Measurements from ENCODE around the gene EEF1AKMT4. TPM values are rescaled to one million over a fixed set of nuclear protein-coding genes. Genes with fewer than 3 reads are reported as not detected.

The EEF1AKMT4 gene
- total RNA-seq, 2 experiments from 2014 or later: 18.8 TPM

GRCh38 chr3:184241141-184241446 lies 8.4 kb upstream of the EEF1AKMT4 start:
- H3K36me3 ChIP-seq (ENCODE audit: insufficient read depth, low read length): peaks cover 42% of the 10 kb centered on the region
- no peak overlapping the region for H3K4me3 ChIP-seq (ENCODE audit: low read depth, low read length, poor library complexity, severe bottlenecking)
- intact Hi-C loops (cut with micrococcal nuclease; ENCODE audit: unreplicated experiment): no loop called here
- DNase-seq (ENCODE audit: low spot score): no peak
- H3K4me2 ChIP-seq (ENCODE audit: low read length): no peak overlapping the region
- no peaks in the 10 kb centered on the region for H3K9me2 ChIP-seq (ENCODE audit: insufficient read depth, low read length)
- H3K9me3 ChIP-seq (ENCODE audit: low read length): no peaks in the 10 kb centered on the region
- H2AFZ ChIP-seq (ENCODE audit: low read length): no peak overlapping the region
- H3K27ac ChIP-seq (ENCODE audit: low read depth, low read length, poor library complexity, severe bottlenecking): no peak overlapping the region
- ChIA-PET CTCF (ENCODE audit: unreplicated experiment) (no interaction called here), POLR2A (no interaction called here)
- H3K4me1 ChIP-seq (ENCODE audit: insufficient read depth, low read length, poor library complexity, severe bottlenecking): peaks cover 7% of the 10 kb centered on the region
- peaks cover 4% of the 10 kb centered on the region for H4K20me1 ChIP-seq (ENCODE audit: insufficient read depth, low read length)
- H3K79me2 ChIP-seq (ENCODE audit: insufficient read depth, low read depth, low read length): no peaks in the 10 kb centered on the region
- BruUV-seq (replicated peaks): no TSS peak
- no peak for TF ChIP-seq EZH2phosphoT487 (IDR thresholded peaks at IDR 0.05; ENCODE audit: borderline replicate concordance, low read depth, low read length)
- TF ChIP-seq, protein P1, sequence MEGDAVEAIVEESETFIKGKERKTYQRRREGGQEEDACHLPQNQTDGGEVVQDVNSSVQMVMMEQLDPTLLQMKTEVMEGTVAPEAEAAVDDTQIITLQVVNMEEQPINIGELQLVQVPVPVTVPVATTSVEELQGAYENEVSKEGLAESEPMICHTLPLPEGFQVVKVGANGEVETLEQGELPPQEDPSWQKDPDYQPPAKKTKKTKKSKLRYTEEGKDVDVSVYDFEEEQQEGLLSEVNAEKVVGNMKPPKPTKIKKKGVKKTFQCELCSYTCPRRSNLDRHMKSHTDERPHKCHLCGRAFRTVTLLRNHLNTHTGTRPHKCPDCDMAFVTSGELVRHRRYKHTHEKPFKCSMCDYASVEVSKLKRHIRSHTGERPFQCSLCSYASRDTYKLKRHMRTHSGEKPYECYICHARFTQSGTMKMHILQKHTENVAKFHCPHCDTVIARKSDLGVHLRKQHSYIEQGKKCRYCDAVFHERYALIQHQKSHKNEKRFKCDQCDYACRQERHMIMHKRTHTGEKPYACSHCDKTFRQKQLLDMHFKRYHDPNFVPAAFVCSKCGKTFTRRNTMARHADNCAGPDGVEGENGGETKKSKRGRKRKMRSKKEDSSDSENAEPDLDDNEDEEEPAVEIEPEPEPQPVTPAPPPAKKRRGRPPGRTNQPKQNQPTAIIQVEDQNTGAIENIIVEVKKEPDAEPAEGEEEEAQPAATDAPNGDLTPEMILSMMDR (conservative IDR thresholded peaks at IDR 0.05; ENCODE audit: low read length): no peak

DNA sequence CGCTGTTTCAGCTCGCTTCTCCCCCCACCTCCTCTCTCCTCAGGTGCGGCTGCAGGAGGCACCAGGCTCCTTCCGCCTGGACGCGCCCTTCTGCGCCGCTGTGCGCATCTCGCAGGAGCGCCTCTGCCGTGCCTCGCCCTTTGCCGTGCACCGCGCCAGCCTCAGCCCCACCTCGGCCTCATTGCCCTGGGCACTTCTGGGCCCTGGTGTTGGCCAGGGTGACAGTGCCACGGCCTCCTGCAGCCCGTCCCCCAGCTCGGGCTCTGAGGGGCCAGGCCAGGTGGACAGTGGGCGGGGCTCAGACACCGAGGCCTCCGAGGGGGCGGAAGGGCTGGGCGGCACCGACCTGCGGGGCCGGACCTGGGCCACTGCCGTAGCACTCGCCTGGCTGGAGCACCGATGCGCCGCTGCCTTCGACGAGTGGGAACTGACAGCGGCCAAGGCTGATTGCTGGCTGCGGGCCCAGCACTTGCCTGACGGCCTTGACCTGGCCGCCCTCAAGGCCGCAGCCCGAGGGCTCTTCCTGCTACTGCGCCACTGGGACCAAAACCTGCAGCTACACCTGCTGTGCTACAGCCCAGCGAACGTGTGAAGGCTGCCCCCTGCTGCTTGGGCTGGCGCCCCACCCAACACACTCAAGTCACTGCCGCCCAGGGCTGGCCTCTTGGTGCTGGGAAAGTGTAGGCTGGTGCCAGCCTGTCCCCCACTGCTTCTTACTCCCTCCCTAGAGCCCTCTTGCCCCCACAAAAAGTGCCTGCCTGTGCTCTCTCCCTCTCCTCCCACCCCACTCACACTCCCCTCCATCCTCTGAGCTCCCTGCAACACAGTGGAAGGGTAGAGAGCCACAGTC lies 7.8 kb upstream of the EEF1AKMT4 start:
- Histone ChIP-seq H3K36me3 (ENCODE audit: insufficient read depth, low read length) (peaks cover 42% of the 10 kb centered on the region), H3K4me2 (ENCODE audit: low read length) (no peak overlapping the region), H4K20me1 (ENCODE audit: insufficient read depth, low read length) (peaks cover 4% of the 10 kb centered on the region), H3K27ac (ENCODE audit: low read depth, low read length, poor library complexity, severe bottlenecking) (no peak overlapping the region), H2AFZ (ENCODE audit: low read length) (no peak overlapping the region), H3K9me2 (ENCODE audit: insufficient read depth, low read length) (no peaks in the 10 kb centered on the region), H3K9me3 (ENCODE audit: low read length) (no peaks in the 10 kb centered on the region), H3K79me2 (ENCODE audit: insufficient read depth, low read depth, low read length) (no peaks in the 10 kb centered on the region), H3K4me3 (ENCODE audit: low read depth, low read length, poor library complexity, severe bottlenecking) (no peak overlapping the region), H3K4me1 (ENCODE audit: insufficient read depth, low read length, poor library complexity, severe bottlenecking) (peaks cover 7% of the 10 kb centered on the region)
- POLR2A ChIA-PET: no interaction called here
- intact Hi-C loops (cut with micrococcal nuclease; ENCODE audit: unreplicated experiment): no loop called here
- no TSS peak for BruUV-seq (replicated peaks)
- peak; percentile 32 for DNase-seq (ENCODE audit: low spot score)
- TF ChIP-seq, protein P1 (conservative IDR thresholded peaks at IDR 0.05; ENCODE audit: low read length): peak; percentile 69
- no peak for TF ChIP-seq EZH2phosphoT487 (IDR thresholded peaks at IDR 0.05; ENCODE audit: borderline replicate concordance, low read depth, low read length)
- CTCF ChIA-PET (ENCODE audit: unreplicated experiment): no interaction called here

GRCh38 chr3:184242297-184242685 lies 7.2 kb upstream of the EEF1AKMT4 start:
- CTCF ChIA-PET (ENCODE audit: unreplicated experiment): no interaction called here
- no peak overlapping the region for H3K4me2 ChIP-seq (ENCODE audit: low read length)
- intact Hi-C loops (cut with micrococcal nuclease; ENCODE audit: unreplicated experiment): no loop called here
- POLR2A ChIA-PET: no interaction called here
- H3K4me1 ChIP-seq (ENCODE audit: insufficient read depth, low read length, poor library complexity, severe bottlenecking): peaks cover 7% of the 10 kb centered on the region
- H3K36me3 ChIP-seq (ENCODE audit: insufficient read depth, low read length): peaks cover 42% of the 10 kb centered on the region
- BruUV-seq (replicated peaks): no TSS peak
- H4K20me1 ChIP-seq (ENCODE audit: insufficient read depth, low read length): peaks cover 4% of the 10 kb centered on the region
- DNase-seq (ENCODE audit: low spot score): no peak
- no peak overlapping the region for H3K27ac ChIP-seq (ENCODE audit: low read depth, low read length, poor library complexity, severe bottlenecking)
- TF ChIP-seq, protein P1 (conservative IDR thresholded peaks at IDR 0.05; ENCODE audit: low read length): no peak
- TF ChIP-seq EZH2phosphoT487 (IDR thresholded peaks at IDR 0.05; ENCODE audit: borderline replicate concordance, low read depth, low read length): no peak
- H3K79me2 ChIP-seq (ENCODE audit: insufficient read depth, low read depth, low read length): no peaks in the 10 kb centered on the region; the same call in 1 of the 2 replicates
- H2AFZ ChIP-seq (ENCODE audit: low read length): no peak overlapping the region
- H3K9me2 ChIP-seq (ENCODE audit: insufficient read depth, low read length): no peaks in the 10 kb centered on the region
- no peak overlapping the region for H3K4me3 ChIP-seq (ENCODE audit: low read depth, low read length, poor library complexity, severe bottlenecking)
- no peaks in the 10 kb centered on the region for H3K9me3 ChIP-seq (ENCODE audit: low read length)
